Umbilical cord (tissue), 2 donors: Measurements from ENCODE around the gene SHANK3. TPM values are rescaled to one million over a fixed set of nuclear protein-coding genes. Genes with fewer than 3 reads are reported as not detected.

Experiments used
- DNase-seq: peaks from one replicate; pipeline ENCODE4 v3.0.0-alpha.2; 2015; ENCODE audit warnings: low spot score
- total RNA-seq: library from RNA; depleted of rRNA; stranded (reverse); fragments of >200 nt; gene quantifications from one replicate; pipeline ENCODE4 v1.2.3, GENCODE V29; 2014; ENCODE audit warnings: low replicate concordance; ENCODE audit not compliant: insufficient read depth

The SHANK3 gene
- total RNA-seq, 1 donor from 2014 or later, result 0.96 TPM

- DNase-seq, result no peak
Observed at GRCh38 chr22:50677493-50678217, 5.0 kb downstream of the SHANK3 start.

- DNase-seq, result no peak
Observed at GRCh38 chr22:50678218-50678650, 5.6 kb downstream of the SHANK3 start.

- DNase-seq, result no peak
Observed at GRCh38 chr22:50678651-50679521, 6.3 kb downstream of the SHANK3 start.

- no peak for DNase-seq
Observed at GRCh38 chr22:50683086-50683993, 10.7 kb downstream of the SHANK3 start.

- no peak for DNase-seq
Observed at GRCh38 chr22:50683994-50684371, 11.4 kb downstream of the SHANK3 start.

- no peak for DNase-seq
Observed at GRCh38 chr22:50684501-50684900, 11.9 kb downstream of the SHANK3 start.

- DNase-seq, result peak; percentile 35
Observed at GRCh38 chr22:50684986-50685385, 12.4 kb downstream of the SHANK3 start.

GRCh38 chr22:50686794-50687193, 14.2 kb downstream of the SHANK3 start:
- no peak for DNase-seq

GRCh38 chr22:50687829-50688228, 15.2 kb downstream of the SHANK3 start:
- no peak for DNase-seq

- DNase-seq, result no peak
Observed at GRCh38 chr22:50688448-50688847, 15.8 kb downstream of the SHANK3 start.

GRCh38 chr22:50691521-50691920, 18.9 kb downstream of the SHANK3 start:
- DNase-seq, result peak; percentile 30

GRCh38 chr22:50693462-50693861, 20.8 kb downstream of the SHANK3 start:
- no peak for DNase-seq

- peak; percentile 79 for DNase-seq
Observed at GRCh38 chr22:50694099-50694605, 21.5 kb downstream of the SHANK3 start.

GRCh38 chr22:50694766-50695420, 22.3 kb downstream of the SHANK3 start:
- no peak for DNase-seq

GRCh38 chr22:50695421-50696250, 23.0 kb downstream of the SHANK3 start:
- DNase-seq, result no peak

GRCh38 chr22:50696251-50696798, 23.7 kb downstream of the SHANK3 start:
- DNase-seq, result no peak

- no peak for DNase-seq
Observed at GRCh38 chr22:50696799-50697561, 24.4 kb downstream of the SHANK3 start.

- no peak for DNase-seq
Observed at GRCh38 chr22:50697667-50698506, 25.3 kb downstream of the SHANK3 start.
